ENCODE measurements around the gene HACL1. TPM values are rescaled to one million over a fixed set of nuclear protein-coding genes. Genes with fewer than 3 reads are reported as not detected.

The HACL1 gene
- total RNA-seq, 1 donor from 2014 or later, result 25.0 TPM

DNA sequence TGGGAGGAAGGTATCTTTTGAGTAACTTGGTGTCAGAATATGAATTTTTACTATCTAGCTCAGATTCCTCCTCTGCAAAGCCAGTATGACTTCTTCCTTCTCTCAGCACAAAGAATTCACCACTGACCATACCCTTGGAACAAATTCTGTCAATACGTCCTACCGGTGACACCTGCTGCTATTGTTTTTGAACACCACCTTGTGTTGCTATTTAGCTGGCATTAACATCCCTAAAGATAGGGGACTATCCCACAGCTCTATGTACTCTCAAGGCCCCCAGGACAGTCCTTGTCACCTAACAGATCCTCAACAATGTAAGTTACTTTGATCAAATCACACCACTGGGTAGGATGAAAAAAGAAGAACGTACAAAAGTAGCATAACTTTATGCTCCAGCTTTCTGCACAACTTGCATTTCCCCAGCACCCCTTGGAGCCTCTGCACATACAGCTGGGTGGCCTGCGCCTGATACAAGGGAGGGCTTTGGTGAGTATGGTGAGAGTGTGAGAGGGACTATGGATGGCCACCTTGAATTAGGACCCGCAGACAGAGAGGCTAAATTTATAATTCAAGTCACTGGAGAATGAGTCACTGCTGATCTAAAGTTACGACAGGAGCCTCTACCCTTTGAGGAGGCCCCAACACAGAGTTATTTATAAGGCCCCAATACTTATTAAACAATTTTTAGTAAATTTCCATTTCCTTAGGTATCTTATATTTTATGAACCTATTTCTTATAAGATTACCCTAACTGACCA, 77.5 kb downstream of the HACL1 start:
- TF ChIP-seq CTCF (IDR thresholded peaks at IDR 0.05; ENCODE audit: insufficient read depth, low read length, severe bottlenecking), result no peak
- no peak overlapping the region for H3K4me3 ChIP-seq (ENCODE audit: low read depth, low read length)
- H3K36me3 ChIP-seq (ENCODE audit: control insufficient read depth, insufficient read depth, low read length), result no peaks in the 10 kb centered on the region
- DNase-seq (ENCODE audit: low read depth) (no peak), FAIRE-seq (no peak)
- peaks cover 4% of the 10 kb centered on the region for H3K27me3 ChIP-seq (ENCODE audit: control insufficient read depth, insufficient read depth, low read length)

GRCh38 chr3:15522016-15522415, 79.4 kb downstream of the HACL1 start:
- FAIRE-seq (no peak), DNase-seq (ENCODE audit: low read depth) (no peak)
- Histone ChIP-seq H3K27me3 (ENCODE audit: control insufficient read depth, insufficient read depth, low read length) (peaks cover 4% of the 10 kb centered on the region), H3K36me3 (ENCODE audit: control insufficient read depth, insufficient read depth, low read length) (no peaks in the 10 kb centered on the region), H3K4me3 (ENCODE audit: low read depth, low read length) (no peak overlapping the region)
- TF ChIP-seq CTCF (IDR thresholded peaks at IDR 0.05; ENCODE audit: insufficient read depth, low read length, severe bottlenecking), result no peak

DNA sequence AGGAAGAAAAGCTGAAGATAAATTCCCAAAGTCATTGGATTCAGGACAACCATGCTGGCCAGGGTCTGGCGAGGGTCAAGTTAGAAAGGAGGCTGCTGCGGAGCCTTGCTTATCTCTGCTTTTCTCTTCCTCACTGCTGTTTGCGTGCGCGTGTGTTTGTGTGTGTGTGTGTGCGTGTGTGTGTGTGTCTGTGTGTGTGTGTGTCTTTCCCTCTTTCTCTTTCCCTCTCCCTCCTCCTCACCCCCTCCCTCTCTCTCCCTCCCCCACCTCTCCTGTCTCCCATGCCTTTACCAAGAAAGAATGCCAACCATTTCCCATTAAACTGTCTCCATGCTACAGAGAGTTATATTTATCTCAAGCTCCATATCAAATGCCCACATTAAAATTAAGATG, 79.8 kb downstream of the HACL1 start, which contains the start of gene COLQ:
TSS of gene COLQ (minus strand) at position 134 of the 393 bp plus-strand sequence. CDS start at position 53, 81 bp downstream.
- no peak for FAIRE-seq

DNA sequence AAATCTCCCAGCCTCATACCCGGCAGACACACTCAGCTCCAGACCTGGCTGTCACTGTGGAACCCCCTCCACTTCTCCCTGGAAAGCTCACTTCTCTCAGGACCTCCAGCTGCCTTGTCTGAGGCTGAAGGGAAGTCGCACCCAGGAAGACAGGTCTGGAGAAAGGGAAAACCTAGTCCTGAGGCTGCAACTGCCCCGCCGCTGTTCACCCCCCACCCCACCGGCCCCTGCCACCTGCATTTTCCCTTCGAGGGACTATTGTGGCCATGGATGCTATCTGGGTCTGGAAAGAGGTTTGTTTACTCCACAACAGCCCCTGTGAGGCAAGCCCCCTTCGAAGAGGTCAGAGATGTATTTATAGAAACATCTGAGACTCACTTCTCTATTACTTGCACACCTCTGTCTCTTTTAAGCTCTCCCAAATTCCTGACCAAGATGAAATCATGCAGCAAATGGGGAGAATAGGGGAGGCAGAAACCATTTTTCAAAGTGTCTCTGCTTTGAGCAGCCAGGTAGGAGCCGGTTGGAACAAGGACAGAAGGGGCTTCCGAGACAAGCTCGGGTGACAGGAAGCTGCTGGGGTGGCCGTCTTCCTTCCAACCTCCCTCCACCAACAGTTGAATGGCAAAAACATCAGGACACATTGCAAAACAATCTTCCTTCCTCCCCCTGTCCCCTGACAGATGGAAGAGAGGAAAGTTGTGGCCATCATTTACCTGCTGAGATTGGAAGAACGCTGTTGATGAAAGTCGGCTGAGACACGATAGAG, 80.4 kb downstream of the HACL1 start:
- Histone ChIP-seq H3K27me3 (ENCODE audit: control insufficient read depth, insufficient read depth, low read length) (peaks cover 4% of the 10 kb centered on the region), H3K4me3 (ENCODE audit: low read depth, low read length) (no peak overlapping the region), H3K36me3 (ENCODE audit: control insufficient read depth, insufficient read depth, low read length) (no peaks in the 10 kb centered on the region)
- DNase-seq (ENCODE audit: low read depth) (no peak), FAIRE-seq (no peak)
- TF ChIP-seq CTCF (IDR thresholded peaks at IDR 0.05; ENCODE audit: insufficient read depth, low read length, severe bottlenecking), result no peak

More for the DNA sequence above, 79.8 kb downstream of the HACL1 start, which contains the start of gene COLQ:
- Histone ChIP-seq H3K27me3 (ENCODE audit: control insufficient read depth, insufficient read depth, low read length) (peaks cover 4% of the 10 kb centered on the region), H3K36me3 (ENCODE audit: control insufficient read depth, insufficient read depth, low read length) (no peaks in the 10 kb centered on the region), H3K4me3 (ENCODE audit: low read depth, low read length) (no peak within 1 kb of the TSS)
- DNase-seq (ENCODE audit: low read depth), result no peak
- no peak for TF ChIP-seq CTCF (IDR thresholded peaks at IDR 0.05; ENCODE audit: insufficient read depth, low read length, severe bottlenecking)

- FAIRE-seq, result no peak
- peak; percentile 29 for DNase-seq (ENCODE audit: low read depth)
- no peak for TF ChIP-seq CTCF (IDR thresholded peaks at IDR 0.05; ENCODE audit: insufficient read depth, low read length, severe bottlenecking)
- Histone ChIP-seq H3K4me3 (ENCODE audit: low read depth, low read length) (no peak overlapping the region), H3K27me3 (ENCODE audit: control insufficient read depth, insufficient read depth, low read length) (peaks cover 4% of the 10 kb centered on the region), H3K36me3 (ENCODE audit: control insufficient read depth, insufficient read depth, low read length) (no peaks in the 10 kb centered on the region)
Measured at GRCh38 chr3:15520185-15520584, 81.2 kb downstream of the HACL1 start.

All from bronchial epithelial cell (primary cell).